T-cell (primary cell): ENCODE data around the gene PTPN1. TPM values are rescaled to one million over a fixed set of nuclear protein-coding genes. Genes with fewer than 3 reads are reported as not detected.

Source experiments
- ATAC-seq, 4 experiments: fragments of 200-7000 bp in 3 of 4; fragments of 150-1000 bp in 1 of 4; cut with Tn5 transposase; replicated peaks in 1 of 4; 1 replicate in 3 of 4; 2 replicates in 1 of 4; pipeline ENCODE4 v1.10.0; 2021; ENCODE audit warnings: moderate library complexity in 3 of 4, mild to moderate bottlenecking in 2 of 4, moderate number of reproducible peaks in 1 of 4
- CTCF ChIA-PET, 2 donors: fragments of 300-600 bp; sonication (Branson Sonifier 250); formaldehyde crosslinking; loops; one replicate each; lab custom pipeline; 2022; ENCODE audit warnings: antibody characterized with exemption in 2 of 2; lab: Charles Lee
- POLR2A ChIA-PET, 2 donors: fragments of 300-600 bp; sonication (Branson Sonifier 250); formaldehyde crosslinking; loops; one replicate each; lab custom pipeline; 2022; ENCODE audit warnings: antibody characterized with exemption in 2 of 2; lab: Charles Lee
- DNase-seq, 35 experiments: peaks; one replicate each; pipeline versions ENCODE4 v3.0.0 to v3.0.0-alpha.2; 2013 to 2023
- H3K27ac ChIP-seq: one replicate; pipeline ENCODE4 v1.5.1; 2013; ENCODE audit warnings: low read length
- H3K27me3 ChIP-seq, 2 experiments: replicated peaks in 1 of 2; 1 replicate in 1 of 2; 2 replicates in 1 of 2; pipeline versions ENCODE4 v1.6.1 to v1.7.0; 2013; ENCODE audit warnings: low read length in 1 of 2, mixed read lengths in 1 of 2; ENCODE audit not compliant: control insufficient read depth in 2 of 2, insufficient read depth in 2 of 2; ENCODE audit errors: extremely low read depth in 1 of 2
- H3K36me3 ChIP-seq, 2 donors: 1 replicate in 1 of 2; 2 replicates in 1 of 2; pipeline versions ENCODE4 v1.6.1 to v1.7.0; 2013; ENCODE audit warnings: low read length in 1 of 2; ENCODE audit not compliant: control insufficient read depth in 2 of 2, insufficient read depth in 1 of 2; ENCODE audit errors: extremely low read depth in 1 of 2
- H3K4me1 ChIP-seq, 2 experiments: 1 replicate in 1 of 2; 2 replicates in 1 of 2; pipeline versions ENCODE4 v1.6.1 to v1.7.0; 2013; ENCODE audit warnings: low read length in 2 of 2, mixed read lengths in 1 of 2; ENCODE audit not compliant: insufficient read depth in 2 of 2, control insufficient read depth in 1 of 2; ENCODE audit errors: extremely low read depth in 1 of 2
- H3K4me3 ChIP-seq, 2 donors: 1 replicate in 1 of 2; 2 replicates in 1 of 2; pipeline versions ENCODE4 v1.5.1 to v1.7.0; 2013; ENCODE audit warnings: mild to moderate bottlenecking in 2 of 2, low read length in 1 of 2, moderate library complexity in 1 of 2; ENCODE audit not compliant: control insufficient read depth in 1 of 2; ENCODE audit errors: extremely low read depth in 1 of 2
- H3K9me3 ChIP-seq: 2 replicates; pipeline ENCODE4 v1.7.0; 2013
- H3K27ac Mint-ChIP-seq, 2 donors: one replicate each; pipeline ENCODE4 v1.8.0; 2020 to 2021; ENCODE audit warnings: mild to moderate bottlenecking in 2 of 2, mixed read lengths in 2 of 2
- H3K27me3 Mint-ChIP-seq, 2 donors: one replicate each; pipeline ENCODE4 v1.8.0; 2021 to 2022; ENCODE audit warnings: mixed read lengths in 2 of 2
- H3K36me3 Mint-ChIP-seq: one replicate; pipeline ENCODE4 v1.8.0; 2021; ENCODE audit warnings: mixed read lengths
- H3K4me1 Mint-ChIP-seq, 3 donors: one replicate each; pipeline ENCODE4 v1.8.0; 2020 to 2022; ENCODE audit warnings: mixed read lengths in 3 of 3, mild to moderate bottlenecking in 1 of 3
- H3K4me3 Mint-ChIP-seq, 3 donors: one replicate each; pipeline ENCODE4 v1.8.0; 2020 to 2022; ENCODE audit warnings: mild to moderate bottlenecking in 3 of 3, mixed read lengths in 3 of 3, moderate library complexity in 3 of 3
- H3K9me3 Mint-ChIP-seq, 3 donors: one replicate each; pipeline ENCODE4 v1.8.0; 2020 to 2022; ENCODE audit warnings: mixed read lengths in 3 of 3
- WGBS: methylation state at CpG from one replicate; pipeline ENCODE4 v1.1.5; 2013; ENCODE audit warnings: missing lambda C conversion rate; ENCODE audit not compliant: insufficient coverage; 5-methylcytosine and 5-hydroxymethylcytosine counted together
- total RNA-seq, 35 experiments: library from RNA in 6 of 35; stranded (reverse) in 6 of 35; fragments of 120-200 nt in 1 of 35; gene quantifications; one replicate each; pipeline versions ENCODE4 v1.2.1 to v1.2.4 and lab custom pipeline; 2013 to 2026

Gene PTPN1
- total RNA-seq, 5 donors from 2014 or later (not counting 1 experiment from before 2014, with no cell fraction given) = 50.7 to 67.9 (median 55.3) TPM

GRCh38 chr20:50518270-50518721 is 8.1 kb downstream of the PTPN1 start:
- 0% methylated on average over 2 of the region's 4 CpGs for WGBS
- Histone ChIP-seq H3K36me3 (peaks cover 3 to 4% of the 10 kb centered on the region in 2 donors), H3K4me1 (peaks cover 65 to 74% of the 10 kb centered on the region in 2 experiments), H3K4me3 (peak overlapping the region; percentile 7 to 19), H3K27ac (peak overlapping the region; percentile 66), H3K9me3 (no peaks in the 10 kb centered on the region), H3K27me3 (no peaks in the 10 kb centered on the region)
- H3K9me3 Mint-ChIP-seq = no peaks in the 10 kb centered on the region
- ATAC-seq (peak in 3 of 4 experiments; percentile 5 to 23 (median 16)), DNase-seq (peak in 1 of 35 experiments; percentile 45)
- peaks cover 96 to 98% (median 97%) of the 10 kb centered on the region in 3 donors for H3K4me1 Mint-ChIP-seq
- peak overlapping the region; percentile 93 to 96 for H3K27ac Mint-ChIP-seq
- H3K36me3 Mint-ChIP-seq = peaks cover 7% of the 10 kb centered on the region
- ChIA-PET POLR2A (interaction anchor here in 1 of 2 donors (0.6 kb wide), 1 partner anchor 1901 kb away, joined by 3 read pairs; no protein-coding TSS in a partner anchor), CTCF (interaction anchor here (0.7 to 1.7 kb wide), 4 partner anchors 25 to 57 kb away, joined by 3 to 4 read pairs (median 4); no protein-coding TSS in a partner anchor)
- H3K4me3 Mint-ChIP-seq = peak overlapping the region; percentile 75 to 100 (median 76)
- H3K27me3 Mint-ChIP-seq = no peaks in the 10 kb centered on the region

- ATAC-seq = peak; percentile 59 to 84 (median 76)
- POLR2A ChIA-PET = interaction anchor here in 1 of 2 donors (1.6 kb wide), 1 partner anchor 8 kb away, joined by 6 read pairs; no protein-coding TSS in a partner anchor
- Mint-ChIP-seq H3K36me3 (peaks cover 14% of the 10 kb centered on the region), H3K27ac (peak overlapping the region; percentile 93 to 96), H3K27me3 (no peaks in the 10 kb centered on the region), H3K4me1 (peaks cover 96 to 98% (median 97%) of the 10 kb centered on the region in 3 donors), H3K9me3 (no peaks in the 10 kb centered on the region), H3K4me3 (peak overlapping the region; percentile 71 to 100 (median 74))
- no peaks in the 10 kb centered on the region for H3K9me3 ChIP-seq
- peak in 19 of 35 experiments; percentile 6 to 67 (median 20) for DNase-seq
- no peaks in the 10 kb centered on the region for H3K27me3 ChIP-seq
- H3K27ac ChIP-seq = peak overlapping the region; percentile 66
- H3K36me3 ChIP-seq = peaks cover 3 to 4% of the 10 kb centered on the region in 2 donors
- peaks cover 71 to 75% of the 10 kb centered on the region in 2 experiments for H3K4me1 ChIP-seq
- WGBS = 8% methylated on average over 3 of the region's 5 CpGs
- H3K4me3 ChIP-seq = peak overlapping the region in 1 of 2 donors; percentile 23
- CTCF ChIA-PET = interaction anchor here in 1 of 2 donors (0.9 to 1.6 kb wide), 6 partner anchors 8 to 69 kb away, joined by 3 to 4 read pairs (median 3); no protein-coding TSS in a partner anchor
Observed at GRCh38 chr20:50519036-50519762, 9.0 kb downstream of the PTPN1 start.

GRCh38 chr20:50520222-50520880 is 10.2 kb downstream of the PTPN1 start:
- Histone ChIP-seq H3K4me1 (peaks cover 70 to 71% of the 10 kb centered on the region in 2 experiments), H3K4me3 (peak overlapping the region in 1 of 2 donors; percentile 10), H3K9me3 (no peaks in the 10 kb centered on the region), H3K27ac (peak overlapping the region; percentile 66), H3K27me3 (no peaks in the 10 kb centered on the region), H3K36me3 (peaks cover 3 to 4% of the 10 kb centered on the region in 2 donors)
- POLR2A ChIA-PET = interaction anchor here in 1 of 2 donors (0.7 to 1.6 kb wide), 2 partner anchors 9 to 11 kb away, joined by 6 read pairs; no protein-coding TSS in a partner anchor
- DNase-seq (peak in 3 of 35 experiments; percentile 4 to 22 (median 18)), ATAC-seq (peak in 1 of 4 experiments; percentile 5)
- Mint-ChIP-seq H3K4me1 (peaks cover 84 to 88% (median 85%) of the 10 kb centered on the region in 3 donors), H3K9me3 (no peaks in the 10 kb centered on the region), H3K27ac (peak overlapping the region; percentile 93 to 96), H3K36me3 (peaks cover 14% of the 10 kb centered on the region), H3K4me3 (peak overlapping the region; percentile 71 to 100 (median 74)), H3K27me3 (no peaks in the 10 kb centered on the region)
- 38% methylated on average over 1 of the region's 7 CpGs for WGBS
- CTCF ChIA-PET = interaction anchor here in 1 of 2 donors (0.5 to 1.6 kb wide), 5 partner anchors 9 to 264 kb away, joined by 3 to 6 read pairs (median 4); no protein-coding TSS in a partner anchor

- peak overlapping the region in 1 of 3 donors; percentile 100 for H3K4me3 Mint-ChIP-seq
Observed at GRCh38 chr20:50521221-50522052, 11.3 kb downstream of the PTPN1 start.

GRCh38 chr20:50522053-50522674 is 12.0 kb downstream of the PTPN1 start:
- Histone ChIP-seq H3K36me3 (peaks cover 4 to 5% of the 10 kb centered on the region in 2 donors), H3K27me3 (no peaks in the 10 kb centered on the region), H3K4me3 (no peak overlapping the region), H3K4me1 (peaks cover 54 to 75% of the 10 kb centered on the region in 2 experiments), H3K9me3 (no peaks in the 10 kb centered on the region), H3K27ac (peak overlapping the region; percentile 66)
- POLR2A ChIA-PET = interaction anchor here (0.9 to 1.1 kb wide), 2 partner anchors 10 kb away, joined by 4 to 6 read pairs; no protein-coding TSS in a partner anchor
- peaks cover 67 to 71% (median 67%) of the 10 kb centered on the region in 3 donors for H3K4me1 Mint-ChIP-seq
- peak overlapping the region in 1 of 3 donors; percentile 100 for H3K4me3 Mint-ChIP-seq
- peak overlapping the region in 1 of 2 donors; percentile 93 for H3K27ac Mint-ChIP-seq
- no peak for ATAC-seq
- DNase-seq = no peak
- WGBS = no CpG with 5 or more reads among the region's 3 CpGs
- H3K9me3 Mint-ChIP-seq = no peaks in the 10 kb centered on the region
- no peaks in the 10 kb centered on the region for H3K27me3 Mint-ChIP-seq
- CTCF ChIA-PET = interaction anchor here (0.6 to 1.4 kb wide), 4 partner anchors 10 to 117 kb away, joined by 3 to 5 read pairs (median 4); no protein-coding TSS in a partner anchor
- H3K36me3 Mint-ChIP-seq = peaks cover 14% of the 10 kb centered on the region

More at GRCh38 chr20:50521221-50522052, 11.3 kb downstream of the PTPN1 start:
- H3K4me3 ChIP-seq = no peak overlapping the region
- H3K4me1 ChIP-seq = peaks cover 60 to 72% of the 10 kb centered on the region in 2 experiments
- no peak for DNase-seq
- 90% methylated on average over 2 of the region's 7 CpGs for WGBS
- Mint-ChIP-seq H3K27me3 (no peaks in the 10 kb centered on the region), H3K36me3 (peaks cover 14% of the 10 kb centered on the region), H3K9me3 (no peaks in the 10 kb centered on the region), H3K4me1 (peaks cover 74 to 77% (median 75%) of the 10 kb centered on the region in 3 donors), H3K27ac (peak overlapping the region; percentile 93 to 96)
- H3K27me3 ChIP-seq = no peaks in the 10 kb centered on the region
- ChIA-PET CTCF (interaction anchor here (0.6 to 1.1 kb wide), 3 partner anchors 10 to 117 kb away, joined by 3 to 5 read pairs (median 3); no protein-coding TSS in a partner anchor), POLR2A (interaction anchor here (0.8 to 1.1 kb wide), 3 partner anchors 9 to 11 kb away, joined by 3 to 6 read pairs (median 4); partner anchors contain the start of gene PTPN1 (in 1 of the 2))
- no peak for ATAC-seq
- H3K9me3 ChIP-seq = no peaks in the 10 kb centered on the region
- H3K27ac ChIP-seq = peak overlapping the region; percentile 66
- H3K36me3 ChIP-seq = peaks cover 3 to 4% of the 10 kb centered on the region in 2 donors
